Germinal center (tissue), 1 donor: ENCODE results near the gene RPN2.

ENCODE experiments used
- DNase-seq: peaks from one replicate; pipeline ENCODE4 v3.0.0; 2012; ENCODE audit warnings: mixed read lengths, low spot score

RPN2 gene

GRCh38 chr20:37185686-37186085, 6.6 kb downstream of the RPN2 start:
- no peak for DNase-seq

- no peak for DNase-seq
Observed at GRCh38 chr20:37188787-37189186, 9.7 kb downstream of the RPN2 start.

- no peak for DNase-seq
Observed at GRCh38 chr20:37189416-37190016, 10.4 kb downstream of the RPN2 start.

GRCh38 chr20:37190354-37191112, 11.4 kb downstream of the RPN2 start:
- DNase-seq: no peak

GRCh38 chr20:37192137-37192854, 13.2 kb downstream of the RPN2 start:
- DNase-seq: peak; percentile 87

GRCh38 chr20:37193226-37193625, 14.1 kb downstream of the RPN2 start:
- DNase-seq: no peak

- no peak for DNase-seq
Observed at GRCh38 chr20:37193821-37194220, 14.7 kb downstream of the RPN2 start.

- DNase-seq: no peak
Observed at GRCh38 chr20:37194621-37195417, 15.7 kb downstream of the RPN2 start.

GRCh38 chr20:37198932-37199660, 20.0 kb downstream of the RPN2 start:
- DNase-seq: no peak

- no peak for DNase-seq
Observed at GRCh38 chr20:37200376-37200775, 21.2 kb downstream of the RPN2 start.

- no peak for DNase-seq
Observed at GRCh38 chr20:37200926-37201826, 22.0 kb downstream of the RPN2 start.

GRCh38 chr20:37201827-37202162, 22.7 kb downstream of the RPN2 start:
- no peak for DNase-seq

- DNase-seq: peak; percentile 42
Observed at GRCh38 chr20:37202267-37202943, 23.3 kb downstream of the RPN2 start.

- DNase-seq: no peak
Observed at GRCh38 chr20:37204056-37204455, 24.9 kb downstream of the RPN2 start.

- no peak for DNase-seq
Observed at GRCh38 chr20:37205130-37205529, 26.0 kb downstream of the RPN2 start.

GRCh38 chr20:37205794-37206193, 26.7 kb downstream of the RPN2 start:
- DNase-seq: no peak

GRCh38 chr20:37207171-37207570, 28.0 kb downstream of the RPN2 start:
- DNase-seq: no peak

GRCh38 chr20:37209193-37209592, 30.1 kb downstream of the RPN2 start:
- DNase-seq: no peak

GRCh38 chr20:37209661-37210314, 30.7 kb downstream of the RPN2 start:
- no peak for DNase-seq

- no peak for DNase-seq
Observed at GRCh38 chr20:37218441-37218840, 39.3 kb downstream of the RPN2 start.
